ENCODE data around the gene FUCA2.
"Not testable (repeated sequence)": the region's sequence is repeated elsewhere in the genome, so short reads cannot be mapped to it uniquely, and the experiment has no call there.

The FUCA2 gene

GRCh38 chr6:143478479-143479062 is 32.9 kb downstream of the FUCA2 start:
- H3K27ac ChIP-seq (ENCODE audit: low read depth, low read length), result no peak overlapping the region
- H3K4me3 ChIP-seq (ENCODE audit: low read length), result no peak overlapping the region
- no peaks in the 10 kb centered on the region for H3K27me3 ChIP-seq (ENCODE audit: control insufficient read depth, low read length)
- peaks cover 31% of the 10 kb centered on the region for H3K36me3 ChIP-seq (ENCODE audit: control insufficient read depth, low read length)
- H3F3A ChIP-seq (ENCODE audit: control insufficient read depth, insufficient read depth), result no peaks in the 10 kb centered on the region
- TF ChIP-seq CTCF (IDR thresholded peaks at IDR 0.05; ENCODE audit: low read depth, low read length, poor library complexity, severe bottlenecking) (no peak), EZH2phosphoT487 (IDR thresholded peaks at IDR 0.05; ENCODE audit: borderline replicate concordance, low read length) (no peak)
- H3K9me3 ChIP-seq (ENCODE audit: control insufficient read depth, insufficient read depth, low read length), result no peaks in the 10 kb centered on the region
- peaks cover 4% of the 10 kb centered on the region; the same call in 1 of the 2 replicates for H3K4me1 ChIP-seq (ENCODE audit: control insufficient read depth, low read length)
- H3K4me2 ChIP-seq (ENCODE audit: low read length), result no peak overlapping the region
- no peaks in the 10 kb centered on the region for H4K20me1 ChIP-seq (ENCODE audit: control insufficient read depth, insufficient read depth, low read depth, low read length)
- no peaks in the 10 kb centered on the region for H3K79me2 ChIP-seq (ENCODE audit: control insufficient read depth, low read length)
- H3K9me2 ChIP-seq (replicated peaks; ENCODE audit: control insufficient read depth, low read length), result no peaks in the 10 kb centered on the region

- TF ChIP-seq CTCF (IDR thresholded peaks at IDR 0.05; ENCODE audit: low read depth, low read length, poor library complexity, severe bottlenecking), result no peak
- TF ChIP-seq EZH2phosphoT487 (IDR thresholded peaks at IDR 0.05; ENCODE audit: borderline replicate concordance, low read length), result no peak
- H3F3A ChIP-seq (ENCODE audit: control insufficient read depth, insufficient read depth), result no peaks in the 10 kb centered on the region
- peaks cover 50% of the 10 kb centered on the region for H3K36me3 ChIP-seq (ENCODE audit: control insufficient read depth, low read length)
Measured at GRCh38 chr6:143476545-143476944, 35.0 kb downstream of the FUCA2 start.

GRCh38 chr6:143471822-143472221 is 39.7 kb downstream of the FUCA2 start:
- no peak overlapping the region for H3K4me2 ChIP-seq (ENCODE audit: low read length)
- peaks cover 31% of the 10 kb centered on the region for H3K36me3 ChIP-seq (ENCODE audit: control insufficient read depth, low read length)
- H3K9me3 ChIP-seq (ENCODE audit: control insufficient read depth, insufficient read depth, low read length), result no peaks in the 10 kb centered on the region
- no peaks in the 10 kb centered on the region for H3K9me2 ChIP-seq (replicated peaks; ENCODE audit: control insufficient read depth, low read length)
- H4K20me1 ChIP-seq (ENCODE audit: control insufficient read depth, insufficient read depth, low read depth, low read length), result no peaks in the 10 kb centered on the region
- H3K79me2 ChIP-seq (ENCODE audit: control insufficient read depth, low read length), result no peaks in the 10 kb centered on the region
- no peaks in the 10 kb centered on the region for H3F3A ChIP-seq (ENCODE audit: control insufficient read depth, insufficient read depth)
- no peaks in the 10 kb centered on the region for H3K4me1 ChIP-seq (ENCODE audit: control insufficient read depth, low read length)
- no peaks in the 10 kb centered on the region for H3K27me3 ChIP-seq (ENCODE audit: control insufficient read depth, low read length)
- TF ChIP-seq EZH2phosphoT487 (IDR thresholded peaks at IDR 0.05; ENCODE audit: borderline replicate concordance, low read length) (no peak), CTCF (IDR thresholded peaks at IDR 0.05; ENCODE audit: low read depth, low read length, poor library complexity, severe bottlenecking) (no peak)
- H3K4me3 ChIP-seq (ENCODE audit: low read length), result no peak overlapping the region
- no peak overlapping the region for H3K27ac ChIP-seq (ENCODE audit: low read depth, low read length)

More at GRCh38 chr6:143476545-143476944, 35.0 kb downstream of the FUCA2 start:
- Histone ChIP-seq H3K27ac (ENCODE audit: low read depth, low read length) (no peak overlapping the region), H3K79me2 (ENCODE audit: control insufficient read depth, low read length) (no peaks in the 10 kb centered on the region), H3K9me3 (ENCODE audit: control insufficient read depth, insufficient read depth, low read length) (no peaks in the 10 kb centered on the region), H3K9me2 (replicated peaks; ENCODE audit: control insufficient read depth, low read length) (no peaks in the 10 kb centered on the region), H3K27me3 (ENCODE audit: control insufficient read depth, low read length) (no peaks in the 10 kb centered on the region), H3K4me2 (ENCODE audit: low read length) (no peak overlapping the region), H4K20me1 (ENCODE audit: control insufficient read depth, insufficient read depth, low read depth, low read length) (no peaks in the 10 kb centered on the region), H3K4me3 (ENCODE audit: low read length) (no peak overlapping the region), H3K4me1 (ENCODE audit: control insufficient read depth, low read length) (peaks cover 4% of the 10 kb centered on the region; the same call in 1 of the 2 replicates)

- H3K27ac ChIP-seq (ENCODE audit: low read depth, low read length); H3K9me3 ChIP-seq (ENCODE audit: control insufficient read depth, insufficient read depth, low read length); H4K20me1 ChIP-seq (ENCODE audit: control insufficient read depth, insufficient read depth, low read depth, low read length); H3K27me3 ChIP-seq (ENCODE audit: control insufficient read depth, low read length); H3K4me1 ChIP-seq (ENCODE audit: control insufficient read depth, low read length); H3K4me2 ChIP-seq (ENCODE audit: low read length); H3K79me2 ChIP-seq (ENCODE audit: control insufficient read depth, low read length); H3K9me2 ChIP-seq (replicated peaks; ENCODE audit: control insufficient read depth, low read length); H3K4me3 ChIP-seq (ENCODE audit: low read length); H3F3A ChIP-seq (ENCODE audit: control insufficient read depth, insufficient read depth): not testable (repeated sequence)
- H3K36me3 ChIP-seq (ENCODE audit: control insufficient read depth, low read length), result peaks cover 23% of the 10 kb centered on the region
Measured at GRCh38 chr6:143468823-143469222, 42.7 kb downstream of the FUCA2 start.

Measured in DOHH2 (cell line).